PC-3 (cell line): ENCODE measurements around the gene RHOT2. TPM values are rescaled to one million over a fixed set of nuclear protein-coding genes. Genes with fewer than 3 reads are reported as not detected.

Experiments
- ATAC-seq: fragments of 200-7000 bp; cut with Tn5 transposase; 2 replicates; pipeline ENCODE4 v1.9.1; 2020; ENCODE audit warnings: mild to moderate bottlenecking, moderate library complexity
- BruUV-seq: library from RNA; stranded (reverse); fragments of 400-500 nt; replicated peaks from 2 replicates; lab custom pipeline; 2021; lab: Mats Ljungman, UMichigan
- CTCF ChIA-PET: fragments of 300-600 bp; sonication (Branson Sonifier 250); formaldehyde crosslinking; loops from one replicate; lab custom pipeline; 2022; ENCODE audit warnings: antibody characterized with exemption; lab: Charles Lee
- POLR2A ChIA-PET: fragments of 300-600 bp; sonication (Branson Sonifier 250); formaldehyde crosslinking; loops from one replicate; lab custom pipeline; 2022; ENCODE audit warnings: antibody characterized with exemption; ENCODE audit not compliant: unreplicated experiment; lab: Charles Lee
- DNase-seq: peaks from one replicate; pipeline ENCODE4 v3.0.0-alpha.2; 2015
- H2AFZ ChIP-seq: fragments of 300-600 bp; sonication (generic); 2 replicates; pipeline ENCODE4 v1.6.0; 2016; ENCODE audit warnings: antibody characterized with exemption, low read length
- H3F3A ChIP-seq: fragments of 300-600 bp; sonication (generic); one replicate; pipeline ENCODE4 v1.6.0; 2017; ENCODE audit warnings: antibody characterized with exemption, low read length, control low read depth, mild to moderate bottlenecking; ENCODE audit not compliant: unreplicated experiment
- H3K27ac ChIP-seq: fragments of 300-600 bp; sonication (generic); 2 replicates; pipeline ENCODE4 v1.5.1; 2016; ENCODE audit warnings: mild to moderate bottlenecking, low read length
- H3K27me3 ChIP-seq: fragments of 300-600 bp; sonication (generic); 2 replicates; pipeline ENCODE4 v1.6.1; 2016; ENCODE audit warnings: low read length, mixed read lengths
- H3K36me3 ChIP-seq: fragments of 300-600 bp; sonication (generic); 2 replicates; pipeline ENCODE4 v1.6.1; 2016; ENCODE audit warnings: low read depth, mixed run types, low read length, mixed read lengths
- H3K4me1 ChIP-seq: fragments of 300-600 bp; sonication (generic); 2 replicates; pipeline ENCODE4 v1.5.1; 2016; ENCODE audit warnings: low read length; ENCODE audit not compliant: insufficient read depth
- H3K4me2 ChIP-seq: fragments of 300-600 bp; sonication (generic); 2 replicates; pipeline ENCODE4 v1.6.0; 2016; ENCODE audit warnings: low read length
- H3K4me3 ChIP-seq: fragments of 300-600 bp; sonication (generic); 2 replicates; pipeline ENCODE4 v1.5.1; 2016; ENCODE audit warnings: mild to moderate bottlenecking, low read length, mixed read lengths
- H3K79me2 ChIP-seq: fragments of 300-600 bp; sonication (generic); 2 replicates; pipeline ENCODE4 v1.6.1; 2017; ENCODE audit warnings: low read length, mixed read lengths
- H3K9ac ChIP-seq: fragments of 300-600 bp; sonication (generic); 2 replicates; pipeline ENCODE4 v1.6.0; 2016; ENCODE audit warnings: mild to moderate bottlenecking, low read length
- H3K9me2 ChIP-seq: fragments of 300-600 bp; sonication (generic); replicated peaks from 2 replicates; pipeline ENCODE4 v1.6.1; 2016; ENCODE audit warnings: mixed run types, low read length, mixed read lengths
- H3K9me3 ChIP-seq: fragments of 300-600 bp; sonication (generic); 2 replicates; pipeline ENCODE4 v1.6.1; 2016; ENCODE audit warnings: low read length, mixed read lengths
- H4K20me1 ChIP-seq: fragments of 300-600 bp; sonication (generic); 2 replicates; pipeline ENCODE4 v1.6.1; 2016; ENCODE audit warnings: low read length, mixed read lengths
- CTCF ChIP-seq: fragments of 300-600 bp; sonication (generic); conservative IDR thresholded peaks from 2 replicates; pipeline ENCODE4 v1.5.1; 2017; ENCODE audit warnings: antibody characterized with exemption, low read depth, mild to moderate bottlenecking, low read length
- EZH2 ChIP-seq: fragments of 300-600 bp; sonication (generic); IDR thresholded peaks from one replicate; pipeline ENCODE4 v1.6.1; 2017; ENCODE audit warnings: antibody characterized with exemption, mild to moderate bottlenecking, low read length; ENCODE audit not compliant: unreplicated experiment
- EZH2phosphoT487 ChIP-seq: fragments of 300-600 bp; sonication (generic); IDR thresholded peaks from 2 replicates; pipeline ENCODE4 v1.6.1; 2018; ENCODE audit warnings: mild to moderate bottlenecking, antibody characterized with exemption, low read length, borderline replicate concordance
- intact Hi-C: fragments of 100-400 bp; cut with micrococcal nuclease; formaldehyde crosslinking; loops from 2 replicates; pipeline ENCODE4 v1.9.0; 2023
- total RNA-seq: library from RNA; depleted of rRNA; stranded (reverse); fragments of >200 nt; gene quantifications from 2 replicates; pipeline ENCODE4 v1.2.3, GENCODE V29; 2014

The RHOT2 gene
- total RNA-seq, 1 experiment from 2014 or later, result 93.0 TPM

GRCh38 chr16:669666-670065 is 1.7 kb downstream of the RHOT2 start:
- H3K9me3 ChIP-seq, result no peaks in the 10 kb centered on the region
- no peaks in the 10 kb centered on the region for H3F3A ChIP-seq
- BruUV-seq, result no TSS peak
- CTCF ChIA-PET, result no interaction called here
- POLR2A ChIA-PET, result no interaction called here
- peak overlapping the region; percentile 82; the same call in 1 of the 2 replicates for H3K4me3 ChIP-seq
- peak overlapping the region; percentile 90 for H3K4me2 ChIP-seq
- no peak overlapping the region for H3K27ac ChIP-seq
- H3K36me3 ChIP-seq, result peaks cover 6% of the 10 kb centered on the region; the same call in 1 of the 2 replicates
- ATAC-seq, result no peak
- DNase-seq, result no peak
- no peaks in the 10 kb centered on the region for H3K4me1 ChIP-seq
- H3K9ac ChIP-seq, result no peak overlapping the region
- H4K20me1 ChIP-seq, result no peaks in the 10 kb centered on the region
- no peak overlapping the region for H2AFZ ChIP-seq
- intact Hi-C loops, result no loop called here
- TF ChIP-seq CTCF (no peak), EZH2phosphoT487 (no peak), EZH2 (no peak)
- H3K9me2 ChIP-seq, result no peaks in the 10 kb centered on the region
- no peaks in the 10 kb centered on the region for H3K27me3 ChIP-seq
- peaks cover 22% of the 10 kb centered on the region for H3K79me2 ChIP-seq

GRCh38 chr16:670485-671352 is 2.8 kb downstream of the RHOT2 start:
- DNase-seq (no peak), ATAC-seq (no peak)
- intact Hi-C loops, result no loop called here
- POLR2A ChIA-PET, result no interaction called here
- Histone ChIP-seq H3K4me3 (no peak overlapping the region), H3K79me2 (peaks cover 22% of the 10 kb centered on the region), H3K4me1 (no peaks in the 10 kb centered on the region), H3K9me3 (no peaks in the 10 kb centered on the region), H3K27me3 (no peaks in the 10 kb centered on the region), H3K4me2 (no peak overlapping the region), H3F3A (no peaks in the 10 kb centered on the region), H3K36me3 (peaks cover 6% of the 10 kb centered on the region; the same call in 1 of the 2 replicates), H3K9ac (no peak overlapping the region), H4K20me1 (no peaks in the 10 kb centered on the region), H3K27ac (no peak overlapping the region), H3K9me2 (no peaks in the 10 kb centered on the region), H2AFZ (no peak overlapping the region)
- BruUV-seq, result no TSS peak
- TF ChIP-seq CTCF (no peak), EZH2phosphoT487 (no peak), EZH2 (no peak)
- CTCF ChIA-PET, result no interaction called here
